BJ (cell line): ENCODE data around the gene PPP1R1C. TPM values are rescaled to one million over a fixed set of nuclear protein-coding genes. Genes with fewer than 3 reads are reported as not detected.

ENCODE experiments used
- CTCF ChIA-PET: fragments of 350-600 bp; formaldehyde crosslinking; extraction: SDS; loops from one replicate; lab custom pipeline; 2021; ENCODE audit warnings: antibody characterized with exemption, inconsistent platforms; lab: Yijun Ruan, JAX
- POLR2A ChIA-PET: fragments of 300-600 bp; sonication (Branson Sonifier 250); formaldehyde crosslinking; extraction: SDS; loops from one replicate; lab custom pipeline; 2021; ENCODE audit warnings: antibody characterized with exemption; lab: Charles Lee
- DNase-seq: peaks from one replicate; pipeline ENCODE4 v3.0.0-alpha.2; 2011; ENCODE audit warnings: low read depth
- H3K27me3 ChIP-seq: 2 replicates; pipeline ENCODE4 v1.6.0; 2011; ENCODE audit warnings: low read length; ENCODE audit not compliant: control insufficient read depth, insufficient read depth
- H3K36me3 ChIP-seq: 2 replicates; pipeline ENCODE4 v1.5.1; 2011; ENCODE audit warnings: low read length; ENCODE audit not compliant: control insufficient read depth, insufficient read depth
- H3K4me3 ChIP-seq: 2 replicates; pipeline ENCODE4 v1.5.1; 2011; ENCODE audit warnings: low read depth, mild to moderate bottlenecking, control low read depth, low read length
- CTCF ChIP-seq: IDR thresholded peaks from 2 replicates; pipeline ENCODE4 v1.5.1; 2011; ENCODE audit warnings: low read depth, mild to moderate bottlenecking, control low read depth, inconsistent platforms, low read length, moderate library complexity; ENCODE audit not compliant: insufficient read depth
- polyA plus RNA-seq: library from polyadenylated mRNA; depleted of rRNA; stranded (reverse); fragments of >200 nt; gene quantifications from 2 replicates; pipeline ENCODE4 v1.2.3, GENCODE V29; 2011

PPP1R1C gene
- polyA plus RNA-seq, 1 experiment: 0.21 TPM

DNA sequence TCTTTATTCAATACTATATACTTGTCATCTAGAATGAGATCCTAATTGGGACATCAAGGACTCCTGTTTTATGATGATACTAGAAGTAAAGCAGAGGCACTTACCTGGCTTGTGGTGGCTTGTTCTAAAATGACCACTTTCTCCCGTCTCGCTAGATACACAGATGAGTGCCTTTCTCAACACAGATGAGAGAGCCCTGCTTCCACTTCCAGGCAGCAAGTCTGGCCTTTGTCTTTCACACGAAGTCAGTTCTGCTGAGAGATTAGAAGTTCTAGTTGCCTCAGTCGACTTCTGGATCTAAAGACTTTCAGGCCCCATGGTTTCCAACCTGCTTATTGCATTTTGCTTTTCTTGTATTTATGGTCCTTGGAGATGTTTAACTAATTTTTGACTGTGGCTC is 70.3 kb downstream of the PPP1R1C start:
- H3K4me3 ChIP-seq: no peak overlapping the region
- ChIA-PET POLR2A (no interaction called here), CTCF (no interaction called here)
- no peak for DNase-seq
- H3K36me3 ChIP-seq: no peaks in the 10 kb centered on the region
- TF ChIP-seq CTCF: no peak
- H3K27me3 ChIP-seq: no peaks in the 10 kb centered on the region

DNA sequence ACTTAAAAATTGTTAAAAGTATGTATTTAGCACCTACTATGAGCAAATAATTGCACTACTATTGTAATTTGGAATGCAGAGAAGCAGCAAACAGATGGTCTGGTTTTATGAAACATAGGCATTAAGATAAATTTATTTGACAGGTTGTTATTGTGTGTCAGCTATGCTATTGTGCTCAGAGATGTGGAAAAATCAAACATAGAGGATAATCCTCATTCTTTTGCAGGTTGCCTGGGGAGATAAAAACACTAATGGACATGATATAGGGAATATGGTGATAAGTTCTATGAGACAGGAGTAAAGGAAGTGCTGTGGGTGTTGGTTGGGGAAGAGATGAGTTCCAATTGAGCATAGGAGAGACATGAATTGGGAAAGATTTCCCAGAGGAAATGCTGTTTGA is 71.3 kb downstream of the PPP1R1C start:
- Histone ChIP-seq H3K4me3 (no peak overlapping the region), H3K27me3 (no peaks in the 10 kb centered on the region), H3K36me3 (no peaks in the 10 kb centered on the region)
- TF ChIP-seq CTCF: no peak
- POLR2A ChIA-PET: no interaction called here
- CTCF ChIA-PET: no interaction called here
- no peak for DNase-seq

GRCh38 chr2:182058056-182058455 is 72.4 kb downstream of the PPP1R1C start:
- CTCF ChIA-PET: no interaction called here
- no peak for TF ChIP-seq CTCF
- no peak for DNase-seq
- Histone ChIP-seq H3K27me3 (no peaks in the 10 kb centered on the region), H3K36me3 (no peaks in the 10 kb centered on the region), H3K4me3 (no peak overlapping the region)
- POLR2A ChIA-PET: no interaction called here

DNA sequence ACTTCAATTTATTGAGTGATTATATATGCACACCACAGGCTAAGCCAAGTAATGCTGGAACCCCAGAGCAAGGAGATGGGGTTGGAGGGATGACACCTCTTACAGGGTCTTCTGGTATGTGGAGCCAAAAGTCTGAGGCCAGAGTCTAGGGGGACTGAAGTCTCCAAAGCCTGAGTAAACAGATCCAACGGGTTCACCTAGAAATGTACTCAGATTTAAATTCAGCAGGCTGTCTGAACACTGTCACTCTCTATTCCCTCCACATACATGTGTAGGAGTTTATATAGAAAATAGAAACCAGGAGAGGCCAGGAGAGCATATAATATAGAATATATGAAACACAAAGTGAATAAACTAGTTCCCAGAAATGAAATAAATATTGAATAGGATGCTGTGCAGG is 76.1 kb downstream of the PPP1R1C start:
- ChIA-PET POLR2A (no interaction called here), CTCF (no interaction called here)
- TF ChIP-seq CTCF: no peak
- no peak for DNase-seq
- no peak overlapping the region for H3K4me3 ChIP-seq
- no peaks in the 10 kb centered on the region for H3K36me3 ChIP-seq
- no peaks in the 10 kb centered on the region for H3K27me3 ChIP-seq

GRCh38 chr2:182062329-182062972 is 76.8 kb downstream of the PPP1R1C start:
- POLR2A ChIA-PET: no interaction called here
- H3K27me3 ChIP-seq: no peaks in the 10 kb centered on the region
- no peaks in the 10 kb centered on the region for H3K36me3 ChIP-seq
- CTCF ChIA-PET: no interaction called here
- no peak for TF ChIP-seq CTCF
- H3K4me3 ChIP-seq: no peak overlapping the region
- DNase-seq: no peak
